Measurements from ENCODE around the gene GAK.
"Not testable (repeated sequence)": the region's sequence is repeated elsewhere in the genome, so short reads cannot be mapped to it uniquely, and the experiment has no call there.

GAK gene

GRCh38 chr4:825971-826330, 106.2 kb downstream of the GAK start, which contains the start of gene CPLX1:
Gene CPLX1 (minus strand): TSS chr4:826129. CDS start chr4:824522, 1,607 bp downstream.
- no peak for FAIRE-seq

GRCh38 chr4:825063-825970, 106.8 kb downstream of the GAK start:
- FAIRE-seq: no peak

- FAIRE-seq: no peak
These were observed 107.6 kb downstream of the GAK start for GRCh38 chr4:824461-825062.

GRCh38 chr4:823761-824460, 108.2 kb downstream of the GAK start:
- no peak for FAIRE-seq

GRCh38 chr4:823176-823760, 108.8 kb downstream of the GAK start:
- FAIRE-seq: no peak

GRCh38 chr4:822361-823175, 109.5 kb downstream of the GAK start:
- no peak for FAIRE-seq

- FAIRE-seq: no peak
These were observed 110.5 kb downstream of the GAK start for GRCh38 chr4:821631-822030.

- no peak for FAIRE-seq
These were observed 110.9 kb downstream of the GAK start for GRCh38 chr4:821181-821591.

- no peak for FAIRE-seq
These were observed 111.6 kb downstream of the GAK start for GRCh38 chr4:820230-821172.

GRCh38 chr4:819401-820229, 112.5 kb downstream of the GAK start:
- FAIRE-seq: no peak

GRCh38 chr4:818106-818921, 113.8 kb downstream of the GAK start:
- no peak for FAIRE-seq

- FAIRE-seq: no peak
These were observed 116.5 kb downstream of the GAK start for GRCh38 chr4:815464-816146.

GRCh38 chr4:814312-814850, 117.7 kb downstream of the GAK start:
- no peak for FAIRE-seq

- FAIRE-seq: no peak
These were observed 118.2 kb downstream of the GAK start for GRCh38 chr4:813900-814299.

- FAIRE-seq: no peak
These were observed 123.1 kb downstream of the GAK start for GRCh38 chr4:808860-809570.

- no peak for FAIRE-seq
These were observed 124.3 kb downstream of the GAK start for GRCh38 chr4:807792-808191.

- not testable (repeated sequence) for FAIRE-seq
These were observed 125.1 kb downstream of the GAK start for GRCh38 chr4:806979-807378.

- FAIRE-seq: no peak
These were observed 127.3 kb downstream of the GAK start for GRCh38 chr4:804804-805203.
